Small intestine (tissue), 7 donors: ENCODE data around the gene WDR77. TPM values are rescaled to one million over a fixed set of nuclear protein-coding genes. Genes with fewer than 3 reads are reported as not detected.
A peak's percentile ranks its signal among the peaks of the same experiment; 100 is the strongest.

ENCODE experiments used
- DNase-seq, 2 donors: peaks; one replicate each; pipeline versions ENCODE4 v3.0.0 to v3.0.0-alpha.2; 2013
- FAIRE-seq: peaks from 2 replicates; lab custom pipeline; 2012; peaks lifted over from hg19 to GRCh38; lab: Jason Lieb, UNC
- H3K27ac ChIP-seq, 3 donors: one replicate each; pipeline ENCODE4 v1.5.1; 2013; ENCODE audit warnings: low read length in 2 of 3, mild to moderate bottlenecking in 2 of 3, control low read depth in 1 of 3, inconsistent platforms in 1 of 3, low read depth in 1 of 3, moderate library complexity in 1 of 3
- H3K27me3 ChIP-seq, 3 donors: one replicate each; pipeline ENCODE4 v1.6.1; 2013; ENCODE audit warnings: low read length in 3 of 3, inconsistent platforms in 1 of 3; ENCODE audit not compliant: control insufficient read depth in 3 of 3, insufficient read depth in 3 of 3
- H3K36me3 ChIP-seq, 3 donors: one replicate each; pipeline ENCODE4 v1.6.1; 2013; ENCODE audit warnings: low read length in 3 of 3, inconsistent platforms in 1 of 3, low read depth in 1 of 3, mild to moderate bottlenecking in 1 of 3, moderate library complexity in 1 of 3; ENCODE audit not compliant: control insufficient read depth in 3 of 3, insufficient read depth in 2 of 3
- H3K4me1 ChIP-seq, 3 donors: one replicate each; pipeline ENCODE4 v1.6.1; 2013; ENCODE audit warnings: low read length in 2 of 3, inconsistent platforms in 1 of 3, low read depth in 1 of 3, mild to moderate bottlenecking in 1 of 3, moderate library complexity in 1 of 3; ENCODE audit not compliant: control insufficient read depth in 3 of 3, insufficient read depth in 2 of 3
- H3K4me3 ChIP-seq, 3 donors: one replicate each; pipeline ENCODE4 v1.5.1; 2013; ENCODE audit warnings: low read length in 3 of 3, control low read depth in 1 of 3, inconsistent platforms in 1 of 3, low read depth in 1 of 3, mild to moderate bottlenecking in 1 of 3, moderate library complexity in 1 of 3
- H3K9me3 ChIP-seq, 2 donors: one replicate each; pipeline ENCODE4 v1.6.1; 2013; ENCODE audit warnings: low read depth in 1 of 2, low read length in 1 of 2; ENCODE audit not compliant: control insufficient read depth in 2 of 2, insufficient read depth in 1 of 2
- WGBS, 3 donors: extraction: QIAGEN DNeasy Blood & Tissue Kit; methylation state at CpG; one replicate each; pipeline ENCODE4 v1.1.7; 2013; 5-methylcytosine and 5-hydroxymethylcytosine counted together
- polyA plus RNA-seq, 4 donors: library from polyadenylated mRNA; stranded (reverse) in 3 of 4; unstranded in 1 of 4; fragments of 200-250 nt in 3 of 4; fragments of 120-200 nt in 1 of 4; gene quantifications; one replicate each; pipeline versions ENCODE4 v1.2.1 to v1.2.3, GENCODE V29; 2013
- donor health status: healthy with polysubstance abuse.
- donor health status: control.
- donor health status: control.
- donor health status: Bipolar disorder and iron deficiency.
- donor health status: healthy.

Gene WDR77
- polyA plus RNA-seq, 4 donors = 11.0 to 30.1 (median 21.7) TPM

GRCh38 chr1:111467865-111468716 is 19.0 kb upstream of the WDR77 start:
- WGBS, 3 donors = 91 to 100% (median 95%) methylated on average over 2 of the region's 2 CpGs
- H3K4me1 ChIP-seq = peaks cover 0 to 7% (median 0%) of the 10 kb centered on the region in 3 donors
- no peak for DNase-seq
- H3K36me3 ChIP-seq = peaks cover 3 to 6% (median 5%) of the 10 kb centered on the region in 3 donors
- no peak for FAIRE-seq
- H3K9me3 ChIP-seq = no peaks in the 10 kb centered on the region
- H3K4me3 ChIP-seq = no peak overlapping the region
- H3K27ac ChIP-seq = no peak overlapping the region
- H3K27me3 ChIP-seq = no peaks in the 10 kb centered on the region

GRCh38 chr1:111466480-111466879 is 17.4 kb upstream of the WDR77 start:
- Histone ChIP-seq H3K27me3 (no peaks in the 10 kb centered on the region), H3K9me3 (no peaks in the 10 kb centered on the region), H3K36me3 (peaks cover 3 to 11% (median 5%) of the 10 kb centered on the region in 3 donors), H3K4me3 (no peak overlapping the region), H3K4me1 (peaks cover 0 to 12% (median 0%) of the 10 kb centered on the region in 3 donors), H3K27ac (no peak overlapping the region)
- 0% methylated on average over 1 of the region's 1 CpG for WGBS, 3 donors
- FAIRE-seq = no peak
- no peak for DNase-seq

- no peaks in the 10 kb centered on the region for H3K27me3 ChIP-seq
- FAIRE-seq (no peak), DNase-seq (no peak)
- H3K4me1 ChIP-seq = peaks cover 0 to 12% (median 0%) of the 10 kb centered on the region in 3 donors
- no peak overlapping the region for H3K27ac ChIP-seq
- 94 to 97% (median 95%) methylated on average over 2 of the region's 2 CpGs for WGBS, 3 donors
- H3K9me3 ChIP-seq = no peaks in the 10 kb centered on the region
- no peak overlapping the region for H3K4me3 ChIP-seq
- peaks cover 3 to 12% (median 7%) of the 10 kb centered on the region in 3 donors for H3K36me3 ChIP-seq
These were observed 16.7 kb upstream of the WDR77 start for GRCh38 chr1:111465754-111466153.

- 53 to 68% (median 67%) methylated on average over 4 of the region's 4 CpGs for WGBS, 3 donors
- no peaks in the 10 kb centered on the region for H3K9me3 ChIP-seq
- DNase-seq = peak in 1 of 2 donors; percentile 28
- peaks cover 7 to 19% (median 11%) of the 10 kb centered on the region in 3 donors for H3K36me3 ChIP-seq
- no peak for FAIRE-seq
- no peak overlapping the region for H3K4me3 ChIP-seq
- H3K27ac ChIP-seq = peak overlapping the region in 1 of 3 donors; percentile 31
- peaks cover 0 to 12% (median 0%) of the 10 kb centered on the region in 3 donors for H3K4me1 ChIP-seq
- no peaks in the 10 kb centered on the region for H3K27me3 ChIP-seq
These were observed 14.1 kb upstream of the WDR77 start for GRCh38 chr1:111463029-111463683.

GRCh38 chr1:111462370-111463028 is 13.4 kb upstream of the WDR77 start:
- 77 to 81% (median 78%) methylated on average over 4 of the region's 4 CpGs for WGBS, 3 donors
- no peak overlapping the region for H3K4me3 ChIP-seq
- no peaks in the 10 kb centered on the region for H3K27me3 ChIP-seq
- peaks cover 0 to 8% (median 0%) of the 10 kb centered on the region in 3 donors for H3K4me1 ChIP-seq
- peak overlapping the region in 1 of 3 donors; percentile 31 for H3K27ac ChIP-seq
- no peaks in the 10 kb centered on the region for H3K9me3 ChIP-seq
- FAIRE-seq (no peak), DNase-seq (no peak)
- peaks cover 7 to 19% (median 13%) of the 10 kb centered on the region in 3 donors for H3K36me3 ChIP-seq

GRCh38 chr1:111461765-111462164 is 12.7 kb upstream of the WDR77 start:
- Histone ChIP-seq H3K36me3 (peaks cover 4 to 19% (median 14%) of the 10 kb centered on the region in 3 donors), H3K4me3 (no peak overlapping the region), H3K9me3 (no peaks in the 10 kb centered on the region), H3K4me1 (peaks cover 0 to 6% (median 0%) of the 10 kb centered on the region in 3 donors), H3K27ac (no peak overlapping the region), H3K27me3 (no peaks in the 10 kb centered on the region)
- WGBS, 3 donors = 95 to 97% (median 97%) methylated on average over 6 of the region's 6 CpGs
- DNase-seq (no peak), FAIRE-seq (no peak)

DNA sequence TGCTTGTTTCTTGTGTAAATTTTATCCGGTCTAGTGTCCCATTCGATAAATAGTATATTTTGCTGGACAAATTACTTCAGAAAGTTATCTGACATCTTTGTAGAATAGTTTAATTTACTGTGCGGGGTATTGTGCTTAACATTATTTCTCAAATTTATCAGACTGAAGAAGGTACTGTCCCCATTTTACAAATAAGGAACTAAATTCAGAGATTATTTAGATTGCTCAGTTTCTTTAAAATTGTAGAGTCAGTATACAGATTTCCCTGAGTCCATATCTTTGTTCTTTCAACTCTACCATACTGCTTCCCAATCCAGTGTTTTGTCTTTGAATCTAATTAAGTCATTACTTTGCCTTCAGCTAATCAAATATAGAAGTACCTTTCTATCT is 6.6 kb upstream of the WDR77 start:
- no peak overlapping the region for H3K27ac ChIP-seq
- no peak for DNase-seq
- H3K4me1 ChIP-seq = peaks cover 2 to 6% (median 3%) of the 10 kb centered on the region in 3 donors
- H3K36me3 ChIP-seq = peaks cover 4 to 19% (median 18%) of the 10 kb centered on the region in 3 donors
- no peaks in the 10 kb centered on the region for H3K9me3 ChIP-seq
- no peak for FAIRE-seq
- WGBS, 3 donors = 91 to 94% (median 92%) methylated on average over 3 of the region's 3 CpGs
- no peak overlapping the region for H3K4me3 ChIP-seq
- H3K27me3 ChIP-seq = no peaks in the 10 kb centered on the region
